Measurements from ENCODE around the gene SLC12A7.
"Not testable (repeated sequence)": the region's sequence is repeated elsewhere in the genome, so short reads cannot be mapped to it uniquely, and the experiment has no call there.

SLC12A7 gene

GRCh38 chr5:1063661-1064382 lies 48.0 kb downstream of the SLC12A7 start:
- Histone ChIP-seq H3K27me3 (no peaks in the 10 kb centered on the region), H3K9me3 (no peaks in the 10 kb centered on the region), H3K4me3 (ENCODE audit: low read depth, low read length) (no peak overlapping the region), H3K36me3 (no peaks in the 10 kb centered on the region), H3K4me1 (no peaks in the 10 kb centered on the region)
- no peak for DNase-seq
- TF ChIP-seq CTCF (IDR thresholded peaks at IDR 0.05; ENCODE audit: low read depth, low read length): no peak

GRCh38 chr5:1062761-1063568 lies 48.9 kb downstream of the SLC12A7 start:
- DNase-seq: no peak
- Histone ChIP-seq H3K4me3 (ENCODE audit: low read depth, low read length) (no peak overlapping the region), H3K27me3 (no peaks in the 10 kb centered on the region), H3K4me1 (no peaks in the 10 kb centered on the region), H3K9me3 (no peaks in the 10 kb centered on the region), H3K36me3 (no peaks in the 10 kb centered on the region)
- no peak for TF ChIP-seq CTCF (IDR thresholded peaks at IDR 0.05; ENCODE audit: low read depth, low read length)

GRCh38 chr5:1061916-1062315 lies 49.9 kb downstream of the SLC12A7 start:
- no peak for DNase-seq
- Histone ChIP-seq H3K9me3 (no peaks in the 10 kb centered on the region), H3K27me3 (no peaks in the 10 kb centered on the region), H3K4me1 (no peaks in the 10 kb centered on the region), H3K4me3 (ENCODE audit: low read depth, low read length) (no peak overlapping the region), H3K36me3 (no peaks in the 10 kb centered on the region)
- no peak for TF ChIP-seq CTCF (IDR thresholded peaks at IDR 0.05; ENCODE audit: low read depth, low read length)

GRCh38 chr5:1061292-1061691 lies 50.6 kb downstream of the SLC12A7 start:
- not testable (repeated sequence) for H3K36me3 ChIP-seq; H3K9me3 ChIP-seq; H3K27me3 ChIP-seq; H3K4me3 ChIP-seq (ENCODE audit: low read depth, low read length); DNase-seq; H3K4me1 ChIP-seq

- Histone ChIP-seq H3K9me3 (no peaks in the 10 kb centered on the region), H3K27me3 (no peaks in the 10 kb centered on the region), H3K4me1 (no peaks in the 10 kb centered on the region), H3K4me3 (ENCODE audit: low read depth, low read length) (no peak overlapping the region), H3K36me3 (no peaks in the 10 kb centered on the region)
- DNase-seq: no peak
- no peak for TF ChIP-seq CTCF (IDR thresholded peaks at IDR 0.05; ENCODE audit: low read depth, low read length)
Measured at GRCh38 chr5:1060535-1060981, 51.3 kb downstream of the SLC12A7 start.

GRCh38 chr5:1059884-1060263 lies 52.0 kb downstream of the SLC12A7 start:
- Histone ChIP-seq H3K27me3 (no peaks in the 10 kb centered on the region), H3K9me3 (no peaks in the 10 kb centered on the region), H3K4me3 (ENCODE audit: low read depth, low read length) (no peak overlapping the region), H3K36me3 (no peaks in the 10 kb centered on the region), H3K4me1 (no peaks in the 10 kb centered on the region)
- TF ChIP-seq CTCF (IDR thresholded peaks at IDR 0.05; ENCODE audit: low read depth, low read length): no peak
- no peak for DNase-seq

Data from BE2C (cell line).